T-helper 9 cell (primary cell): ENCODE results near the gene PRRX1.

Experiments used
- DNase-seq: peaks from one replicate; pipeline ENCODE4 v3.0.0-alpha.2; 2020

PRRX1 gene

DNA sequence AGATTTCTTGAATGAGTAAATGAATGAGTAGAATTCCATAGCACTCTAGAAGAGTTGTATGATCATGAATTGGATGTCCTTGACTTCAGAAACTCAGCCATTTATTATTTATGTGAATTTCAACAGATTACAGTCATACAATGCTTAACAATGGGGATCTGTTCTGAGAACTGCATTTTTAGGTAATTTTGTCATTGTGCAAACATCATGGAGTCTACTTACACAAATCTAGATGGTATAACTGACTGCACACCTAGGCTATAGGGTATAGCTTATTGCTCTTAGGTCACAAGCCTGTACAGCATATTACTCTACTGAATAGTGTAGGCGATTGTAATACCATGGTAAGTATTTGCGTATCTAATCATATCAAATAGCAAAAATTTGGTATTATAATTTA, 59.6 kb downstream of the PRRX1 start:
- no peak for DNase-seq

DNA sequence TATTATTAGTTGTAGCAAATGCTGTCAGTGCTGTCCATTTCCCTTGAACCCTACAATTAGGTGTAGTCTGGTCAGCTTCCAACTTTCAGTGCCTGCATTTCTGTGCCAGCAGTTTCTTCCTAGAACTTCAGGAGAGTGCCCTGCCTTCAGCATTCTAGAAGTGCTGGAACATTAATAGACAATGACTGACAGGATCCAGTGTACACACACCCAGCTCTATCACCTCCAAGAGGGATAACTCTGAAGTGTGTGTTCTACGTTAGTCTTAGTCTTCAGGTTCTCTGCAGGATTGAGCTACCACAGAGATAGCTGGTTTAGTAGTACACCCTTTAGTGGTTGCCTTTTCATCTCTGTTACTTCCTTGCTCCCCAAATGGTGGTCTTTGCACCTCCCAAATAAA, 61.4 kb downstream of the PRRX1 start:
- DNase-seq: no peak

DNA sequence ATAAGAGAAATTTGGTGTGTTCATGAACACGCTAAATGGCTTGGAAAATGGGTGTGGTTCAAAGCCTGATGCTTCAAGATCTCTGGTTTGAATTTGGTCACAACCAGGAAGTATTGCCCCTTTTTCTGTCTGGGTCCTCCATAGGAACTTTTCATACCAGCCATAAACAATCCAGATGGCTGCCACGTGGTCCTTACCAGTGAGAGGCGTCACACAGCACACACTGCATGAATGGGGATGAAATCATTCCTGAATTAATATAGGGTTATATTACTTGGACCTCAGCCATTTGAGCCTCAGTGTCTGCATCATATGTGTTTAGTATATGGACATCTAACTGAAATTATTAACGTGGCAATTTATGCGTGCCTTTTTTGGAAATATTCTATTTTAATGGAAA, 64.0 kb downstream of the PRRX1 start:
- no peak for DNase-seq

DNA sequence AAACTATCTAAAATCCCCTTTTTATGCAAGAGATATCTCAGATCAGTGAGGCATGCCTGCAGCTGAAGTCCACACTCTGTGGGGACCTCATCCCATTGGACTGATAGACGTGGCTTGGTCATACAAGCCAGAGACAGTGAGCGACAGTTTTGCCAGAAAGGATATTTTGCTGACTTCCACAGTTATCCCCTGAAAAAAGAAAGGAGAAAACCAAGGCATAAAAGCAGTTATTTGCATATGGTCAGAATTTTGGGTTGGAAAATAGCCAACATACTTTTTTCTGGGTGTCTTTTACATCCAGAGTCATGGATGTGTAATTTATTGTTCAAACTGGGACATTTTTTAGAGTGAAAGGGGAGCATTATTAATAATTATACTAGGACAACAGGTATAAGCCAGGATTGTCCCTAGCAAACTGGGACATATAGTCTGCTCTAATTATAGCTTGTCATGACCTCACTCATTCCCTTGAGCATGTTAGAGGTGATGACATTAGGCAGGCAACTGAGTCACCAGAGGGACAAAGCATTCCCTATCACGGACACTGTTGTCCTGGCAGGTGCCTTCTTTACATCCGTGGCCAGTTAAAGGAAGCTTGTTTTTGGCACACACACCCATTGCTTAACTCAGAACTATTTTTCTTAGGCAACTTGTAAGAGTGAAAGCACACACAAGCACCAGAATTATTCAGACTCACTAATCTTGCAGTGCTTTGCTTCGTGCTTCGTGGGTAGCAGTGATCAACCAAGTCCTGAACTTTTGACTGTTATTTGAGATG, 65.5 kb downstream of the PRRX1 start:
- no peak for DNase-seq

DNA sequence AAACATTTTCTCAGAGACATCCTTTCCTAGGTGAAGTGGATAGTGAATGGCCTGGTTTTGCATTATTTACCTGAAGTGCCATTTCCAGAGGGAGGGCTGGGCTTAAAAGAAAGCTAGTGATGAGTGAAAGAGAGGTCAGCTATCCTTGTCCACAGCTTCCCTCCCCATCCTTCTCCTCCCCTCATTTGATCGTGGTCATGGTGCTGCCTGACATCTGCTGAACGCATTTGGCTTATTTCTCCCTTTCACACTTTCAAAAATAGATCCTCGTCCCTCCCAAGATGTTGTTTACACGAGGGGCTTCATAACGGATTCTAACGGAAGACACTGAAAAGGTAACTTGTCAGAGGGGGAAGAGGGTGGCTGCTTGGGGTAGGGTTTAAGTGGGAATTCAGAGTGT, 66.1 kb downstream of the PRRX1 start:
- no peak for DNase-seq

DNA sequence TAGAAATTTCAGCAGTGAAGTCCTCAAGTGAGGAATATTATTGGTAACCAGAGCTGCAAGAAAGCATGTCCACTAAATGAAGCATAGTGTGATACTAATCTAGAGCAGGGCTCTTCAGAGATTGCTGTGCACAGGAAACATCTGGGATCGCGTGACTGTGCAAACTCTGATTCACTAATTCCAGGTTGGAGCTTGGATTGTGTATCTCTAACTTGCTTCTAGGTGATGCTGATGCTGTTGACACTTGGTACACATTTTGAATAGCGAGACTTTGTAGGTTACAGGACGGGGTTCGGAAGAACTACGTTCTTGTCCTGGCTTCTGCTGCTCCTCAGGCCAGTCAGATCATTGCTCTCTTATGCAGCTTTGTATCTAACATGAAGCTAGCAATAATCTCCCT, 66.5 kb downstream of the PRRX1 start:
- DNase-seq: no peak

DNA sequence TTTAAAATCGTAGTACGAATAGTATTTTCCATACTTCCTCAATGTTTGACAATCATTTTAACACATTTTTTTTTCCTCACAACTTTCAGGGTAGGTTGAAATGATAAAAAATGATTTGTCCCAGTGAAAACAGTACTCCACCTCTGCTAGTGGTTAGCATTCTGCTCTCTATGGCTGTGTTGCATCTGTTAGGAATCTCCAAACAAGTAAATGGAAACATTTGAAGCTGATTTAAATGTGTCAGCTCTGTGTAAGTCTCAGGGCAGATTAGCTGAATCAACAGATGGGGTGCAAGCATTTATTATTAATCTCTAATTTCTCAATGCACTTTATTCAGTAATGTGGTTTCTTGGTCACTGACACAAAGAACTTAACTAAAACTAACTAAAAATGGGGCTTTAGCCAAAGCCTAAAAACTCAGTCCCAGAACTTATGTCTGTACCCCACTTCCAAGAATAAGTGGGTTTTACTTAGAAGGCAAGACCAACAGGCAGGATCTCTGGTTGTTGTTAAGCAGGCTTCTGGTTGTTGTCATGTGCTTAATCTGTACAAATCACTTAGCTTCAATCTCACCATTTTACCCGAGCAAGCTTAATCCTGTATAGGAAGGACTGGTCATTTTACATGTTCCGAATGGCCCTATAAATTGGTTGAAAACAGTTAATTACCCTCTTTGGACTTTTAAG, 67.8 kb downstream of the PRRX1 start:
- DNase-seq: no peak

DNA sequence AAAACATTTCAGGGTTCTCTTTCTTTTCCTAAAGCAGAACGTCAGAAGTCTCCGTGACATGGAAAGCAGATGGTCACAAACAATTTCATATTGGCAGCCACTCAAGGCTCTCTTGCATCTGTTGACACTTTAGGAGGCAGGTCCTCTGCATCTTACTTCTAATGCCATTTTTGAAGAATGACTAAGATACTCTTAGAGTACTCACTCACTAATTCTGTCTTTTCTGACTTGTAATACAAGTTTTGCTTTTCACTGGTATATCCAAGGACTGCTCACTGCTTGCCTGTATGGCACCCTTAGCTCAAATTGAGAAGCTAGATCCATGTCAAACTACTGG, 68.3 kb downstream of the PRRX1 start:
- DNase-seq: no peak

DNA sequence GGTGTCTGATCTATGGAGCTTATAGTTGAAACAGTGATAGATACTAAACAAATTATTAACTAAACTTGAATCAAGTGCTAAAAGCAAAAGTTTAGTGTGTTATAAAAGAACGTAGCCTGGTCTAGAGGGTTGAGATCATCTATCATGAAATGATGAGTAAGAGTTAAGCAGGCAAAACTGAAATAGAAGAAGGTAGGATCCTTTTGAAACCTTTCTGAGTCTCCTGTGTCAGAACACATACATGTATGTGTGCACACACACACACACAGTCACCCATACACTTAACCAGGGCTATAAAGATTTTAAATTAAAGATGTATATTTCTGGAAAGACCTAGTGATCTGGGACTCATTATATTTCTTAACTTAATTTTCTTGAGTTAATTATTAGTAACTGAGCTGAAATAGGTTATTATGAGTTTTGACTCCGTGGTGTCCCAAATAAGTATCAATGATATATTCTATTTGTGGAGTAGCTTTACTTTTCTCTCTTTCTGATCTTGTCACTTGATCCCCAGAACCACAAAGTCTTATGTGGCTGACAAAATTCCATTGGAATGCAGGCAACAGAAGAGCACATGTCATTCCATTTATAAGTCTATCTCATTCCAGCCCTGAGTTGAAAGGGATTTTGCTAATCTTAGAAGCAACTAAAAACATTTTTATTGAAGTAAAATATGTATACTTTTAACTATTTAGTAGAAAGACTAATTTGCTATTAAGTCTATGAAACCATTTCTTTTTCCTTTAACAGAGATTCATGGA, 70.7 kb downstream of the PRRX1 start:
- DNase-seq: no peak

DNA sequence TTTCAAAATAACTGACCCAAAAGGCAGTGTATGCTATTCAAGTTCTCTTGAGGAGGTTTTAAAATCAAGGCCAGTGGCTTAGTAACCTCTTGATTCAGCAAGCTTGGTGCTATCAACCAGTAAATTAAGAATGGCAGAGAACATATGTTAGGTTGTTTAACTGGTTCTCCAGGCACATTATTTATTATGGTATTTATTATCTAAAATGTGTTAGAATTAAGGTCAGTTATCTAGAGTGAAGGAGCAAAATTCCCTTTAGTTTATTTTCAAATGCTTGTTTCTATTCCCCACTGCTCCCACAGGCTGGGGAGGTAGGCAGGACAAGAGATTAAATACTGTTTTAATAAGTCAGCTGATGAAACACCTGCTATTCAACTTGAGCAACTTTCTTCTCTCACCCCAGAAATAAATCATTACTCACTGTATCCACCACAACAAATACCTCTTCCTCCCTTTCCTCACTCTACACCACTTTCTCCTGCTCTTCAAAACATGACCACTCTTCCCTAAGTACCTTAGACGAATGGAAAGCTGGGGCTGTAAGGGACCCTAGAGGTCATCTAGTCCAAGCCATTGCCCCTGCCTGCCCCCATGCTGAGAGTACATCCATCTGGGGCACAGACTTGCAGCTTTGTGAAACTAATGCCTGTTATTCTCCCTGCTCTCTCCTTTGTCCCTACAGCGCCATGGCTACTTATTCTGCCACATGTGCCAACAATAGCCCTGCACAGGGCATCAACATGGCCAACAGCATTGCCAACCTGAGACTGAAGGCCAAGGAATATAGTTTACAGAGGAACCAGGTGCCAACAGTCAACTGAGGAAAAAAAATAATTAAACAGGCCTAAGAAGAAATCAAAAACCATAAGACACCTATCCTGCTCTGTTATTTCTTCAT, 71.7 kb downstream of the PRRX1 start:
- DNase-seq: no peak

DNA sequence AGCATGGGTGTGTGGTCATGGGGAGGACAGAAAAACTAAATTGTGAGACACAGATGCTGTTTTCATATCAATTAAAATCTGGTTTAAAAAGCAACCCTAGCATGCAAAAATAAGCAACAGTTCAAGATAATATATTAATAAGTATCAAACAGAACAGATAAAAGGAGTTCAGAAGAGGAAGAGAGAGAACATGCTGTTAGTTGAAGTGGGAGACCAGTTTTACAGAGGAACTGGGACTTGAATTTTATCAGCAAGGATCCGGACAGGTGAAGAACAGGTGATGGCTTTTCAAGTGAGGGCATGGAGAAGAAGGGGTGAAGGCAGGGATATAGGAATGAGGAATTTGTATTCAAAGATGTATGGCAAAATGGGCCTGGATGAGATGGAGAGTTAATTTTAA, 75.9 kb downstream of the PRRX1 start:
- DNase-seq: no peak

DNA sequence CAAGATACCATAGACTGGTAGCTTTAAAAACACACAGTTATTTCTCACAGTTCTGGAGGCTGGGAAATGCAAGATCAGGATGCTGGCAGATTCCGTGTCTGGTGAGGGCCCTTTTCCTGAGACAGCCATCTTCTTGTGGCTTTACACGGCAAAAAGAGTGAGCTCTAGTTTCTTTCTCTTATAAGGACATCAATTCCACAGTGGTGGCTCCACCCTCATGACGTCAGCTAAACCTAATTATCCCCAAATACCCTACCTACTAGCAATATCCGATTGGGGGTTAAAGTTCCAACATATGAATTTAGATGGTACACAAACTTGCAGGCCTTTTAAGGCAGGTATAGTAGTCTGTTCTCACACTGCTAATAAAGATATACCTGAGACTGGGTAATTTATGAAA, 77.7 kb downstream of the PRRX1 start:
- DNase-seq: no peak

DNA sequence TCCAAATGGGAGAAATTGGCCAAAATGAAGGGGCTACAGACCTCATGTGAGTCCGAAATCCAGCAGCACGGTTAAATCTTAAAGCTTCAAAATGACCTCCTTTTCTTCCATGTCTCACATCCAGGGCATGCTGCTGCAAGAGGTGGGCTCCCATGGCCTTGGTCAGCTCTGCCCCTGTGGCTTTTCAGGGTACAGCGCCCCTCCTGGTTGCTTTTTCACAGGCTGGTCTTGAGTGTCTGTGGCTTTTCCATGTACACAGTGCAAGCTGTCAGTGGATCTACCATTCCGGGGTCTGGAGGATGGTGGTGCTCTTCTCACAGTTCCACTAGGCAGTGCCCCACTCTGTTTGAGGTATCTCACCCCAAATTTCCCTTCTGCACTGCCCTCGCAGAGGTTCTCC, 78.7 kb downstream of the PRRX1 start:
- DNase-seq: no peak

DNA sequence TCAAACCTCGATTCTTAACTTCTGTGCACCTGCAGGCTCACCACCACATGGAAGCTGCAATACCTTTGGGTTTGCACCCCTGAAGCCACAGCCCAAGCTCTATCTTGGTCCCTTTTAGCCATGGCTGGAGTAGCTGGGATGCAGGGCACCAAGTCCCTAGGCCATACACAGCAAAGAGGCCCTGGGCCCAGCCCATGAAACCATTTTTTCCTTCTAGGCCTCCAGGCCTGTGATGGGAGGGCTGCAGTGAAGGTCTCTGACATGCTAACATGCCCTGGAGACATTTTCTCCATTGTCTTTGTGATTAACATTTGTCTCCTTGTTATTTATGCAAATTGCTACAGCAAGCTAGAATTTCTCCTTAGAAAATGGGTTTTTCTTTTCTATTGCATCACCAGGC, 79.2 kb downstream of the PRRX1 start:
- no peak for DNase-seq

DNA sequence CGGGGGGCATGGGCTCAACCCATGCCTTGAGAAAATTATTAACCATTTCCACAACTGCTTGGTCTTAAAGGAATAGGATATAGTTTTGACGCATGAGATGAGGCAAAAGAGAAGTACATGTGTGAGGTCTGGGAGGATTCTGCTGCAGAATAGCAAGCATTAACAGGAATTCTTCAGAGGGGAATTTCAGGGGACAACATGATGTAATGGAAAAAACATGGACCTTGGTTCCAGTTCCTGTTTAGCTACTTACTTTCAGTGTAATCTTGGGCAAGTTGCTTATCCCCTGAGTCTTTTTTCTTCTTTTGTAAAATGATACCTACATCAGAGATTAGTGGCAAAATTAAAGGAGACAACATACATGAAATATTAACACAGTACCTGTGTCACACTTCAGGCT, 85.6 kb downstream of the PRRX1 start:
- DNase-seq: no peak

DNA sequence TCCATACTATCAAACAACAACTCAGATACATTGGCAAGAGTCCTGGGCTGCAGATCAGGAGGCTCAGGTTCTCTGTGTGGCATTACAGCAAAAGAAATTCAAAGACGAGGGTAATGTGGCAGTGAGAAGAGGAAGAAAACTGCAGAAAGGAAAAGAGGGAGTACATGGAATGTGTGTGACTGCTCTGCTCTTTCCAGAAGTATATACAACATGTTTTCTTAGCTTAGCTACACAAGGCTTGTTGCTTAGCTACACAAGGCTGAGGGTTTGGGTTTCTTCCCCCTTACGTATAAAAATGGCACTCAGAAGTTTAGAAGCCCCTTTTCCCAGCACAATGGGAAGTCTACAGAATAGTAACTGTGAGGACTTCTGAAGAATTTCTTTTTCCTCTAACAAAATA, 86.0 kb downstream of the PRRX1 start:
- no peak for DNase-seq

DNA sequence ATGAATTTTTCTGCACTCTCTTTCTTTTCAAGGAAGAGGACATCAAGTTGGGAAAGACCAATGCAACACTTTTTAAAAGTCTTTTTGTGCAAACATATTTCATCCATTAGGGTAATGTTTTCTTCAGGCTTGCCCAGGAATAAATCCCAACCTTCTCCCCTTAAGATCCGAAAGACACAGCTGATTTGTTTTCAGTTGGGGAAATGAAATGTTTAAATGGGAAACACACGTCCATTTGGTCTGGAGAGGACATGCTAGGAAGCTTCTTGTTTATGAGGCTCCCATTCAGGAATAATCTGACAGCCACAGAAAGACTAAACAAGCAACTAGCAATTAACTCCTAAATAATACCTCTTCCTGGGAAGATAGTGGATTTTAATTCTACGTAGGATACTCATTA, 91.9 kb downstream of the PRRX1 start:
- DNase-seq: no peak

DNA sequence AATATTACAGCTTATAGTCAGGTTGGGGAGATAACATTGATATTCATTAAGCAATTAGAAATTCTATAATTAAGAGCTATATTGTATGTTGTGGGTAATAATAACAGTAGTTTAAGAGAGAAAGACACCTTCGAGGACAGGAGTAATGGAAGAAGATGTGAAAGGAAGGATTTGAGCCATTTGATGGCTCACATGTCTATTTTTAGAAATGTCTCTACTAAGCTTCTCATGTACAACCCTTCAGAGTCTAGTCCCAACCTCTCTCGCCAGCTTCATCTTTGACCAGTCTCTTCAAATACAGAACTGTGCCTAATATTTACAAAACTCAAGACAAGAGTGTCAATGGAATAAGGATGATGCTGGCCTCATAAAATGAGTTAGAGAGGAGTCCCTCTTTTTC, 95.1 kb downstream of the PRRX1 start:
- no peak for DNase-seq

DNA sequence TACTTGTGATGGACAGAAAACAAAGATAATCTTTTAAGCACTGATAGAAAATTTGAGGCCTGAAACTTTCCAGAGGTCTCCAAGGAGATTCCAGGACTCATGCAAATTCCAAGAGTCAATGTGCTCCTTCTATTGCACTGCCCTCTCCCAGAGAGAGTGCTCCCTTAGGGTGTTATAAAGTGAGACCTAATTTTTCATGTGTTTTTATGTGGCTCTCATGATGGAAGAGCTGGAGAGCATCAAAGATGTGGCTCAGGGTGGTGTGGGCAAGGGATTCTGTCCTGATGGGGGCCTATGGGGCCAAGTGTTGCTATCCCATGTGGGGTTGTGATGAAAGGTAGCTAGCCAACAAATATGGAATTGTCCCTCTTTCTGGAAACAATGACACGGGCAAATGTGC, 101.3 kb downstream of the PRRX1 start:
- DNase-seq: no peak

DNA sequence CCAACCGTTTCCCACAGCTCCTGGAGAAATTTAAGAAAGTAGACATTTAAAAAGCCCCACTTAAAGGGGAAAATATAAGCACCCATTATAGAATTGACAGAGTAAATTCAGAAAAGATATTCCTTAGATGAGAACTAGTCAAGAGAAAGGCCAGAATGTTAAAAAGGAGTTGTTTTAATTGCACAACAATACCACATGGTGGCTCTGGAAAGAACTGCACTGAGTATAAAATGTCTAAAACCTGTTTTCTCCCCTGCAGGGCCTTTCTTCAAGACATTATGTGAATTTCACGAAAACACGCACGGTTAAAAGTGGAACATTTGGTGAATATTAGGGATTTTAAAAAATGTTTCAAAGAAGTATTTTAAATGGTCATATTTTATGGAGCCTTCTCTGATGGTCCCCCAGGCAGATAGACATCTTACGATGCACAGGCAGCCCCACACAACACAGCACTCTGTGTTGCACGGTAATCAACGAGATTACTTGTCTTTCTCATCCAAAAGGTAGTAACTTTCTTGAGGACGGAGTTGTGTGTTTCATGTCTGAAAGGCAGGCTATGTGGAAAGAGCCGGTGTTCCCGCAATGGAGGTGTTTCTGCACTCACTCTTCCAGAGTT, 101.9 kb downstream of the PRRX1 start:
- DNase-seq: no peak

DNA sequence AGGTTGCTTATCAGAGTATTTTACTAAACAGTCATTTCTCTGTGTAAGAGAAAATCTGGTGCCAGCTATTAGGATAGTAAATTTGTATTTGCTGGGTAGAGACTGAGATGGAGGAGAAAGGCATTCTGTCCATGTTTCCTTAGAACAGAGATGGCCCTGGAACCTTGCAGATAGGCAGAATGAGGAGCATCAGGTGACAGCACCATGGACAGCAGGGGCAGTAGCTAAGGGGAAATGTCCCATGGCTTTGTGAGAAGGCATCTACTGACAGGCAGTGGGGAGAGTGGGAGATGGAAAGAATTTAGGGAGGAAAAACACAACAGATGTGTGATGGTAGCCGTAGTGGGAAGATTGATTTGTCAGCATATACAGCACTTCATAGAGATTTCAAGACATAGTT, 105.0 kb downstream of the PRRX1 start:
- no peak for DNase-seq

DNA sequence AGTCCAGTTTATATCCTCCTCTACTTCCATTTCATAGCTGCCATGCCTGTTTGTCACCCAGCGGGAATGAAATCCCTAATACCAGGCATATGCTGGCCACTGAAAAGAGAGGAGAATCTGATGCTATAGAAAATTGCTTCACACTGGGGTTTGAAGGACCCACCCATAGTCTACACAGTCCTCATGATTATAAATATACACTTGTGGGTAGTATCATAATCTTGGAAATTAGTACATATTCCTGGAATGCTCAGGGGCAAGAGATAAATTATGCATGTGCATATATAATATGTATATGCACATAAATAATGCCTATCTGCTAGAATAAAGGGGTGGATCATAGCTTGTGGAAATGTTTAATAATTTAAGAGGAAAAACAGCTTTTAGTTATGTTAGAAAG, 105.8 kb downstream of the PRRX1 start:
- no peak for DNase-seq

DNA sequence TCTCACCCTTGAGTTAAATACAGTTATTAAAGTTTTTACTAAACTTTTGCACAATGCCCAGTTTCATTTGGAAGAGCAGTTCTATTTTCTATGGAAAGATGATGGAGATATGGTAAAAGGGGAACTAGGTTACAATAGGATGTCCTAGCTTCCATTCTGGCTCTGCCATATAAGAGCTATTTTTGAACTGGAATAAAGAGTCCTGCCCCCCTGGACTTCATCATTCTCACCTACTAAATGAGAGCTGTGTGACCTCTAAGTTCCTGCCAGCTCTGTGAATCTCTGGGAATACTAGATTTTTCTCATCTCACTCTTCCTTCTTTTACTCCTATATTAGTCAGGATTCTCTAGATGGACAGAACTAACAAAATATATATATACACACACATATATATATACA, 106.3 kb downstream of the PRRX1 start:
- no peak for DNase-seq
